HEK293T (cell line): ENCODE measurements around the gene NRIP1.

ENCODE experiments used
- BHLHE40 ChIP-seq: fragments of 450-650 bp; IDR thresholded peaks from 2 replicates; pipeline ENCODE4 v1.6.1; 2016; ENCODE audit warnings: mild to moderate bottlenecking, moderate library complexity, borderline replicate concordance
- CTBP1 ChIP-seq: fragments of 450-650 bp; IDR thresholded peaks from 2 replicates; pipeline ENCODE4 v1.6.1; 2016; ENCODE audit warnings: borderline replicate concordance
- FOXA1 ChIP-seq: fragments of 450-650 bp; IDR thresholded peaks from 2 replicates; pipeline ENCODE4 v1.6.1; 2016; ENCODE audit warnings: mild to moderate bottlenecking
- FOXM1 ChIP-seq: fragments of 450-650 bp; IDR thresholded peaks from 2 replicates; pipeline ENCODE4 v1.6.1; 2017; ENCODE audit warnings: mild to moderate bottlenecking, borderline replicate concordance
- HDGF ChIP-seq: fragments of 450-650 bp; IDR thresholded peaks from 2 replicates; pipeline ENCODE4 v1.6.1; 2017; ENCODE audit warnings: antibody characterized with exemption, borderline replicate concordance
- ZNF384 ChIP-seq: fragments of 450-650 bp; IDR thresholded peaks from 2 replicates; pipeline ENCODE4 v1.6.1; 2016

DNA sequence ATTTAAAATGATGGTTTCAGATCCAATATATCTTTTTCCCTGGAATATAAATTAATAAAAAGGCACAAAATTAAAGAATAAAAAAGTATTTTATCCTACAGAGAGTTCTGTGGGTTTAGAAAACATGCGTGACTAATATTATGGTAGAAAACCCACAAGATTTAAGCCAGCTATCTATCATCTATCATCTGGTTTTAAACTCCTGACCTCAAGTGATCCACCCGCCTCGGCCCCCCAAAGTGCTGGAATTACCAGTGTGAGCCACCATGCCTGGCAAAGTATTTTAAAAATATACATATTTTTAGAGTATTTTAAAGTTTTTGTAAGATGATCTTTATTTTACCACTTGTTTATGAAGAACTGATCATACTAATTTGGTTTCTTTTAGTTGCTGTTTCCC, 79.5 kb downstream of the NRIP1 start:
- TF ChIP-seq CTBP1 (no peak), FOXA1 (no peak), FOXM1 (no peak), BHLHE40 (no peak), HDGF (no peak), ZNF384 (no peak)
